CD8-positive, alpha-beta memory T cell (primary cell): ENCODE measurements around the gene SPC25. TPM values are rescaled to one million over a fixed set of nuclear protein-coding genes. Genes with fewer than 3 reads are reported as not detected.

Source experiments
- CTCF ChIA-PET: fragments of 350-600 bp; sonication (Branson Sonifier 250); formaldehyde crosslinking; loops from one replicate; lab custom pipeline; 2021; ENCODE audit warnings: antibody characterized with exemption; lab: Charles Lee
- POLR2A ChIA-PET: fragments of 350-600 bp; sonication (Branson Sonifier 250); formaldehyde crosslinking; loops from one replicate; lab custom pipeline; 2021; ENCODE audit warnings: antibody characterized with exemption; lab: Charles Lee
- DNase-seq, 5 donors: peaks; one replicate each; pipeline versions ENCODE4 v3.0.0 to v3.0.0-alpha.2; 2020 to 2022; ENCODE audit warnings: mixed read lengths in 1 of 5
- H3K27ac ChIP-seq: one replicate; pipeline ENCODE4 v1.7.0; 2013; ENCODE audit warnings: low read depth, mild to moderate bottlenecking, low read length, moderate library complexity
- H3K27me3 ChIP-seq: 2 replicates; pipeline ENCODE4 v1.7.0; 2013; ENCODE audit warnings: low read length, mild to moderate bottlenecking; ENCODE audit not compliant: insufficient read depth, poor library complexity, severe bottlenecking
- H3K36me3 ChIP-seq: 2 replicates; pipeline ENCODE4 v1.7.0; 2013; ENCODE audit warnings: mild to moderate bottlenecking, low read length, moderate library complexity; ENCODE audit not compliant: insufficient read depth
- H3K4me1 ChIP-seq: 2 replicates; pipeline ENCODE4 v1.7.0; 2013; ENCODE audit warnings: mild to moderate bottlenecking, low read length, moderate library complexity; ENCODE audit not compliant: insufficient read depth
- H3K4me3 ChIP-seq: 2 replicates; pipeline ENCODE4 v1.7.0; 2013; ENCODE audit warnings: mild to moderate bottlenecking, low read length
- H3K9me3 ChIP-seq: 2 replicates; pipeline ENCODE4 v1.7.0; 2013; ENCODE audit warnings: mild to moderate bottlenecking, low read length
- H3K27ac Mint-ChIP-seq, 8 donors: one replicate each; pipeline ENCODE4 v1.8.0; 2020 to 2021; ENCODE audit warnings: mixed read lengths in 8 of 8, mild to moderate bottlenecking in 6 of 8, inconsistent platforms in 3 of 8, moderate library complexity in 3 of 8
- H3K27me3 Mint-ChIP-seq, 2 donors: one replicate each; pipeline ENCODE4 v1.8.0; 2020 to 2021; ENCODE audit warnings: mixed read lengths in 2 of 2, mild to moderate bottlenecking in 1 of 2, moderate library complexity in 1 of 2
- H3K36me3 Mint-ChIP-seq, 3 donors: one replicate each; pipeline ENCODE4 v1.8.0; 2020 to 2021; ENCODE audit warnings: mixed read lengths in 3 of 3, inconsistent platforms in 1 of 3, mild to moderate bottlenecking in 1 of 3
- H3K4me1 Mint-ChIP-seq, 3 donors: one replicate each; pipeline ENCODE4 v1.8.0; 2020 to 2021; ENCODE audit warnings: mixed read lengths in 3 of 3, inconsistent platforms in 1 of 3, mild to moderate bottlenecking in 1 of 3
- H3K4me3 Mint-ChIP-seq, 7 donors: one replicate each; pipeline ENCODE4 v1.8.0; 2020 to 2021; ENCODE audit warnings: mixed read lengths in 7 of 7, mild to moderate bottlenecking in 6 of 7, moderate library complexity in 4 of 7, inconsistent platforms in 2 of 7
- H3K9me3 Mint-ChIP-seq, 5 donors: one replicate each; pipeline ENCODE4 v1.8.0; 2020 to 2022; ENCODE audit warnings: mixed read lengths in 5 of 5, mild to moderate bottlenecking in 3 of 5, moderate library complexity in 2 of 5, inconsistent platforms in 1 of 5
- polyA plus RNA-seq: library from polyadenylated mRNA; unstranded; fragments of 300-500 nt; fragmentation: Illumina TruSeq; gene quantifications from one replicate; pipeline ENCODE4 v1.2.3, GENCODE V29; 2021
- total RNA-seq, 2 experiments: library from RNA; stranded (reverse); gene quantifications; one replicate each; pipeline ENCODE4 v1.2.3, GENCODE V29; 2021

SPC25 gene
- total and polyA plus RNA-seq, 3 experiments from 2014 or later: 24.1 to 27.7 TPM; not detected in 1

GRCh38 chr2:168830958-168831357, 59.3 kb downstream of the SPC25 start:
- ChIA-PET CTCF (no interaction called here), POLR2A (no interaction called here)
- no peak overlapping the region for H3K27ac Mint-ChIP-seq
- no peaks in the 10 kb centered on the region for H3K9me3 ChIP-seq
- H3K4me1 ChIP-seq: no peaks in the 10 kb centered on the region
- peaks cover 0 to 2% (median 0%) of the 10 kb centered on the region in 5 donors for H3K9me3 Mint-ChIP-seq
- H3K4me3 ChIP-seq: no peak overlapping the region
- no peak for DNase-seq
- peaks cover 0 to 4% (median 0%) of the 10 kb centered on the region in 3 donors for H3K36me3 Mint-ChIP-seq
- H3K27me3 Mint-ChIP-seq: peaks cover 2 to 3% of the 10 kb centered on the region in 2 donors
- H3K4me3 Mint-ChIP-seq: no peak overlapping the region
- H3K4me1 Mint-ChIP-seq: no peaks in the 10 kb centered on the region
- H3K27me3 ChIP-seq: no peaks in the 10 kb centered on the region
- no peaks in the 10 kb centered on the region for H3K36me3 ChIP-seq
- H3K27ac ChIP-seq: no peak overlapping the region

GRCh38 chr2:168825126-168825525, 65.1 kb downstream of the SPC25 start:
- DNase-seq: no peak
- H3K4me1 ChIP-seq: no peaks in the 10 kb centered on the region
- no peak overlapping the region for H3K4me3 ChIP-seq
- H3K27ac Mint-ChIP-seq: no peak overlapping the region
- no peak overlapping the region for H3K27ac ChIP-seq
- no peak overlapping the region for H3K4me3 Mint-ChIP-seq
- peaks cover 0 to 4% (median 0%) of the 10 kb centered on the region in 3 donors for H3K36me3 Mint-ChIP-seq
- no peaks in the 10 kb centered on the region for H3K27me3 ChIP-seq
- ChIA-PET CTCF (no interaction called here), POLR2A (no interaction called here)
- peaks cover 2 to 3% of the 10 kb centered on the region in 2 donors for H3K27me3 Mint-ChIP-seq
- no peaks in the 10 kb centered on the region for H3K9me3 ChIP-seq
- no peaks in the 10 kb centered on the region for H3K9me3 Mint-ChIP-seq
- no peaks in the 10 kb centered on the region for H3K36me3 ChIP-seq
- H3K4me1 Mint-ChIP-seq: no peaks in the 10 kb centered on the region

GRCh38 chr2:168821992-168822391, 68.2 kb downstream of the SPC25 start:
- Histone ChIP-seq H3K9me3 (no peaks in the 10 kb centered on the region), H3K4me1 (no peaks in the 10 kb centered on the region), H3K4me3 (no peak overlapping the region), H3K36me3 (no peaks in the 10 kb centered on the region), H3K27me3 (no peaks in the 10 kb centered on the region), H3K27ac (no peak overlapping the region)
- Mint-ChIP-seq H3K9me3 (no peaks in the 10 kb centered on the region), H3K4me3 (no peak overlapping the region), H3K36me3 (no peaks in the 10 kb centered on the region), H3K27ac (no peak overlapping the region), H3K27me3 (peaks cover 4 to 5% of the 10 kb centered on the region in 2 donors), H3K4me1 (no peaks in the 10 kb centered on the region)
- CTCF ChIA-PET: interaction anchor here (1.2 kb wide), 1 partner anchor 14 kb away, joined by 3 read pairs; no protein-coding TSS in a partner anchor
- no peak for DNase-seq
- POLR2A ChIA-PET: no interaction called here

- no peaks in the 10 kb centered on the region for H3K27me3 ChIP-seq
- H3K27me3 Mint-ChIP-seq: peaks cover 4 to 5% of the 10 kb centered on the region in 2 donors
- CTCF ChIA-PET: interaction anchor here (1.2 kb wide), 1 partner anchor 15 kb away, joined by 3 read pairs; no protein-coding TSS in a partner anchor
- POLR2A ChIA-PET: no interaction called here
- H3K36me3 Mint-ChIP-seq: no peaks in the 10 kb centered on the region
- H3K4me1 Mint-ChIP-seq: no peaks in the 10 kb centered on the region
- H3K4me3 ChIP-seq: no peak overlapping the region
- H3K9me3 ChIP-seq: no peaks in the 10 kb centered on the region
- H3K4me1 ChIP-seq: no peaks in the 10 kb centered on the region
- no peak overlapping the region for H3K27ac ChIP-seq
- DNase-seq: no peak
- H3K9me3 Mint-ChIP-seq: no peaks in the 10 kb centered on the region
- no peak overlapping the region for H3K4me3 Mint-ChIP-seq
- H3K27ac Mint-ChIP-seq: no peak overlapping the region
- H3K36me3 ChIP-seq: no peaks in the 10 kb centered on the region
Measured at GRCh38 chr2:168821577-168821976, 68.7 kb downstream of the SPC25 start.

Other genes with a start within 250 kb of the SPC25 start
- gene NOSTRIN, start 87.8 kb downstream of the SPC25 start, total RNA-seq: not detected
- gene NOSTRIN, start 87.8 kb downstream of the SPC25 start, polyA plus RNA-seq: not detected
- not detected for gene G6PC2, start 10.9 kb upstream of the SPC25 start, total RNA-seq
- not detected for gene G6PC2, start 10.9 kb upstream of the SPC25 start, polyA plus RNA-seq
- gene ABCB11, start 140.9 kb upstream of the SPC25 start, total RNA-seq: not detected
- not detected for gene ABCB11, start 140.9 kb upstream of the SPC25 start, polyA plus RNA-seq
- gene DHRS9, start 179.1 kb upstream of the SPC25 start, total RNA-seq: under 1 TPM; 0.20 to 0.37 TPM
- gene DHRS9, start 179.1 kb upstream of the SPC25 start, polyA plus RNA-seq: not detected